GM18907 (cell line): ENCODE measurements around the gene RAMP3.
"Not testable (repeated sequence)": the region's sequence is repeated elsewhere in the genome, so short reads cannot be mapped to it uniquely, and the experiment has no call there.

Experiments used
- ATAC-seq: cut with Tn5 transposase; IDR thresholded peaks from one replicate; pipeline ENCODE4 v1.9.1; 2021; ENCODE audit warnings: mild to moderate bottlenecking, moderate library complexity; ENCODE audit not compliant: unreplicated experiment

The RAMP3 gene

GRCh38 chr7:45190406-45191165 lies 33.0 kb downstream of the RAMP3 start:
- no peak for ATAC-seq

GRCh38 chr7:45191396-45191795 lies 33.8 kb downstream of the RAMP3 start:
- ATAC-seq = no peak

- ATAC-seq = no peak
These were observed 35.0 kb downstream of the RAMP3 start for GRCh38 chr7:45192621-45193041.

GRCh38 chr7:45193828-45194227 lies 36.2 kb downstream of the RAMP3 start:
- ATAC-seq = no peak

GRCh38 chr7:45196374-45196773 lies 38.8 kb downstream of the RAMP3 start:
- ATAC-seq = peak; percentile 67

GRCh38 chr7:45197461-45197860 lies 39.9 kb downstream of the RAMP3 start:
- ATAC-seq = no peak

- no peak for ATAC-seq
These were observed 41.4 kb downstream of the RAMP3 start for GRCh38 chr7:45198986-45199385.

GRCh38 chr7:45199506-45199905 lies 41.9 kb downstream of the RAMP3 start:
- ATAC-seq = no peak

- ATAC-seq = no peak
These were observed 45.0 kb downstream of the RAMP3 start for GRCh38 chr7:45202625-45203024.

GRCh38 chr7:45203036-45203435 lies 45.4 kb downstream of the RAMP3 start:
- no peak for ATAC-seq

GRCh38 chr7:45203459-45203858 lies 45.9 kb downstream of the RAMP3 start:
- ATAC-seq = no peak

- ATAC-seq = peak; percentile 86
These were observed 46.4 kb downstream of the RAMP3 start for GRCh38 chr7:45203936-45204445.

GRCh38 chr7:45206266-45206665 lies 48.7 kb downstream of the RAMP3 start:
- ATAC-seq = not testable (repeated sequence)

GRCh38 chr7:45209909-45210308 lies 52.3 kb downstream of the RAMP3 start:
- not testable (repeated sequence) for ATAC-seq

GRCh38 chr7:45211066-45211465 lies 53.5 kb downstream of the RAMP3 start:
- ATAC-seq = no peak

GRCh38 chr7:45211958-45212357 lies 54.4 kb downstream of the RAMP3 start:
- ATAC-seq = no peak

- no peak for ATAC-seq
These were observed 55.0 kb downstream of the RAMP3 start for GRCh38 chr7:45212606-45213005.

- no peak for ATAC-seq
These were observed 58.0 kb downstream of the RAMP3 start for GRCh38 chr7:45215601-45216062.

GRCh38 chr7:45216181-45216580 lies 58.6 kb downstream of the RAMP3 start:
- ATAC-seq = no peak

- no peak for ATAC-seq
These were observed 59.1 kb downstream of the RAMP3 start for GRCh38 chr7:45216622-45217165.

- no peak for ATAC-seq
These were observed 59.8 kb downstream of the RAMP3 start for GRCh38 chr7:45217358-45217757.

GRCh38 chr7:45219130-45219529 lies 61.5 kb downstream of the RAMP3 start:
- ATAC-seq = no peak
